ENCODE data around the gene TBL1X.

DNA sequence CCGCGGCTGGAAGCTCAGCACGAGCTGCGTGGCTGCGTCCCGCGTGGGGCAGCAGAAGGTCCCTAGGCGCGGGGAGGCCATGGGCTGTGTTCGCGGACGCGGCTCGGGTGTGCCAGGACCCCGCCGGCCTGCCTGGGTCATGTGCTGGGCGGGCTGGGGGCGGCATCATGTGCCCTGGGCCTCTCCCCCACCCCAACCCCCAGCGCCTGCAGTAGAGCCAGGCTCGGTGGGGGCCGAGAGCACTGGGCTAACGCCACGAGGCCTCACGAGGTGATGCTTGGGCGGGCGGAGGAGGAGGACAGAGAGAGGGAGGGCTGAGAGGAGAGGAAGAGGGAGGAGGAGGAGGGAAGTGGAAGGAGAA, 300.9 kb downstream of the TBL1X start, which contains the start of gene GPR143:
- TF ChIP-seq CTCF (IDR thresholded peaks at IDR 0.05; ENCODE audit: extremely low read depth in 1 of 2, insufficient read depth in 1 of 2, low read depth in 1 of 2, low read length in 2 of 2) (no peak), POLR2A (IDR thresholded peaks at IDR 0.05; ENCODE audit: low read depth, low read length) (no peak), MYC (IDR thresholded peaks at IDR 0.05; ENCODE audit: low read depth, low read length) (no peak), EZH2 (IDR thresholded peaks at IDR 0.05; ENCODE audit: borderline replicate concordance, low read depth, low read length, severe bottlenecking) (no peak), POLR2AphosphoS5 (IDR thresholded peaks at IDR 0.05; ENCODE audit: insufficient read depth, low read depth, low read length) (no peak), MAX (IDR thresholded peaks at IDR 0.05; ENCODE audit: insufficient read depth, insufficient read length) (no peak), GATA2 (IDR thresholded peaks at IDR 0.05; ENCODE audit: insufficient read depth, insufficient read length, low read depth, low read length) (no peak), JUN (IDR thresholded peaks at IDR 0.05; ENCODE audit: borderline replicate concordance, insufficient read depth, insufficient read length, low read depth) (no peak), FOS (IDR thresholded peaks at IDR 0.05; ENCODE audit: borderline replicate concordance, insufficient read depth, low read length) (no peak)

Measured in endothelial cell of umbilical vein (primary cell).